Measurements from ENCODE around the gene DAB1. TPM values are rescaled to one million over a fixed set of nuclear protein-coding genes. Genes with fewer than 3 reads are reported as not detected.

DAB1 gene
- total and polyA plus RNA-seq, 10 of the 15 experiments (the other 5 are each of a cell fraction or from before 2014, with no cell fraction given), result 0.02 to 0.10 (median 0.03) TPM; not detected in 5

- TF ChIP-seq ZBTB40 (IDR thresholded peaks at IDR 0.05; ENCODE audit: borderline replicate concordance), result no peak
- TF ChIP-seq ZNF687 (IDR thresholded peaks at IDR 0.05), result no peak
- no peak for TF ChIP-seq BRCA1 (IDR thresholded peaks at IDR 0.05; ENCODE audit: low read depth, low read length)
- no peak for TF ChIP-seq REST (IDR thresholded peaks at IDR 0.05; ENCODE audit: low read depth, low read length)
- TF ChIP-seq IKZF2 (IDR thresholded peaks at IDR 0.05), result no peak
- no peak for TF ChIP-seq BHLHE40 (IDR thresholded peaks at IDR 0.05; ENCODE audit: borderline replicate concordance in 1 of 2, low read depth in 2 of 2, low read length in 1 of 2)
- TF ChIP-seq RELB (IDR thresholded peaks at IDR 0.05; ENCODE audit: low read depth), result no peak
- no peak for TF ChIP-seq TARDBP (IDR thresholded peaks at IDR 0.05; ENCODE audit: borderline replicate concordance)
- TF ChIP-seq CTCF (IDR thresholded peaks at IDR 0.05 in 2 of 3, conservative IDR thresholded peaks at IDR 0.05 in 1 of 3; ENCODE audit: control insufficient read depth in 2 of 3, extremely low read depth in 1 of 3, insufficient read depth in 1 of 3, low read depth in 3 of 3, low read length in 3 of 3), result no peak
These were observed 111.0 kb downstream of the DAB1 start (continued) for GRCh38 chr1:57312869-57313268.
